SU-DHL-6 (cell line): Measurements from ENCODE around the gene SARDH.
"Not testable (repeated sequence)": the region's sequence is repeated elsewhere in the genome, so short reads cannot be mapped to it uniquely, and the experiment has no call there.

ENCODE experiments used
- EZH2phosphoT487 ChIP-seq: fragments of 200-600 bp; sonication (generic), shearing (Covaris generic); conservative IDR thresholded peaks from 2 replicates; pipeline ENCODE4 v1.6.1; 2018; ENCODE audit warnings: mild to moderate bottlenecking, antibody characterized with exemption, low read length, moderate library complexity, mixed read lengths
- TF ChIP-seq, protein P1 (sequence below): fragments of 200-600 bp; sonication (generic); IDR thresholded peaks from one replicate; pipeline ENCODE4 v1.5.1; 2017; ENCODE audit warnings: antibody characterized with exemption, mild to moderate bottlenecking, low read length, moderate library complexity; ENCODE audit not compliant: insufficient read depth, poor library complexity, severe bottlenecking

DNA sequence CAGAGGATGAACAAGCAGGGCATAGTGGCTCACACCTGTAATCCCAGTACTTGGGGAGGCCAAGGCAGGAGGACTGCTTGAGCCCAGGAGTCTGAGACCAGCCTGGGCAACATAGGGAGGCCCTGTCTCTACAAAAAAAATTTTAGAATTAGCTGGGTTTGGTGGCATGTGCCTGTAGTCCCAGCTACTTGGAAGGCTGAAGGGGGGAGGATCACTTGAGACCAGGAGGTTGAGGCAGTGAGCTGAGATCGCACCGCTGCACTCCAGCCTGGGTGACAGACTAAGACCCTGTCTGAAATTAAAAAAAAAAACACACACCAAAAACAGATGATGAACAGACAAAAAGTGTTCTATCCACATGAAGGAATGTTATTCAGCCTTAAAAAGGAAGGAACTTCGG lies 62.4 kb downstream of the SARDH start:
- TF ChIP-seq, protein P1, sequence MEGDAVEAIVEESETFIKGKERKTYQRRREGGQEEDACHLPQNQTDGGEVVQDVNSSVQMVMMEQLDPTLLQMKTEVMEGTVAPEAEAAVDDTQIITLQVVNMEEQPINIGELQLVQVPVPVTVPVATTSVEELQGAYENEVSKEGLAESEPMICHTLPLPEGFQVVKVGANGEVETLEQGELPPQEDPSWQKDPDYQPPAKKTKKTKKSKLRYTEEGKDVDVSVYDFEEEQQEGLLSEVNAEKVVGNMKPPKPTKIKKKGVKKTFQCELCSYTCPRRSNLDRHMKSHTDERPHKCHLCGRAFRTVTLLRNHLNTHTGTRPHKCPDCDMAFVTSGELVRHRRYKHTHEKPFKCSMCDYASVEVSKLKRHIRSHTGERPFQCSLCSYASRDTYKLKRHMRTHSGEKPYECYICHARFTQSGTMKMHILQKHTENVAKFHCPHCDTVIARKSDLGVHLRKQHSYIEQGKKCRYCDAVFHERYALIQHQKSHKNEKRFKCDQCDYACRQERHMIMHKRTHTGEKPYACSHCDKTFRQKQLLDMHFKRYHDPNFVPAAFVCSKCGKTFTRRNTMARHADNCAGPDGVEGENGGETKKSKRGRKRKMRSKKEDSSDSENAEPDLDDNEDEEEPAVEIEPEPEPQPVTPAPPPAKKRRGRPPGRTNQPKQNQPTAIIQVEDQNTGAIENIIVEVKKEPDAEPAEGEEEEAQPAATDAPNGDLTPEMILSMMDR: not testable (repeated sequence)
- TF ChIP-seq EZH2phosphoT487: not testable (repeated sequence)
